ENCODE results near the gene XPO6. TPM values are rescaled to one million over a fixed set of nuclear protein-coding genes. Genes with fewer than 3 reads are reported as not detected.

XPO6 gene
- total RNA-seq, 1 donor = 102 TPM

DNA sequence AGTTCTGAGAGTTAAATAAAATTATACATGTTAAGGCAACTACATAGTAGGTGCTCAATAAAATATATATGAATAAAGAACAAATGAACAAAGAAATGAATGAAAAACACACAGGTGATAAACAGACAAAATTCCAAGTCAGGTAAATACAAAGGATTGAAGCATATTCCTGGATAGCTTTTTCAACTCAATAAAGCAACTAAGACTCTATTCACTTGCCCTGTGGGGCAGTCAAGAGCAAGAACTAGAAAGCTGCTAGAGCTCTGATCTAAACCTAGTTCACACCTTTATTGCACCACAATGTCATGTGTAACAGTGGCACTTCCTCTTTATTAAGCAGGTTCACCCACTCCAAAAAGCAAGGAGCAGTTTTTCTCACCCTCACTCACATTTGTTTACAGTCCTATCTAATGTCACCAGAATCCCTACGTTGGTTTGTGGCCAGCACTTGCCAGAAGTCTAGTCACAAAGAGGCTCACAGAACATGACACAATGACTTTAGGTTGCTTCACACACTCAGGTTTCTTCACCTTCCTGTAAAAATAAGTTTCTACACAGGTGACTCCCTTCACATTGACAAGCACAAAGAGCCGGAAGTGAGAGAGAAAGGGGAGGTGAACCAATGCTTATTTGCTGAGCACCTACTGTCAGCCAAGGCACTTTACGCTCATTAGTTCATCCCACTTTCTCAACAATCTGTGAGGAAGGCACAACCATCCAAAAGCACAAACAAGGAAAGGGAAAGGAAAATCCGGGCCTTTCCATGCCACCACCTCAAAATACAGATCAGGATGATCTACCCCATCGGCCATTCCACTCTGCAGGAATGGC is 70.8 kb downstream of the XPO6 start:
- DNase-seq (ENCODE audit: insufficient read length, low spot score, missing footprints) = peak; percentile 58
- Histone ChIP-seq H2AFZ (ENCODE audit: low read length) (no peak overlapping the region), H3K36me3 (ENCODE audit: insufficient read depth, low read length) (peaks cover 44% of the 10 kb centered on the region), H3K79me2 (ENCODE audit: insufficient read depth, low read length) (peaks cover 44% of the 10 kb centered on the region), H3K27ac (ENCODE audit: low read depth, low read length) (no peak overlapping the region), H3K4me1 (ENCODE audit: insufficient read depth, low read length) (peaks cover 7% of the 10 kb centered on the region), H3K27me3 (ENCODE audit: insufficient read depth, low read length) (no peaks in the 10 kb centered on the region), H4K20me1 (ENCODE audit: insufficient read depth, low read length) (peaks cover 7% of the 10 kb centered on the region), H3K4me3 (ENCODE audit: insufficient read depth, low read length) (no peak overlapping the region), H3K9me3 (ENCODE audit: low read depth, low read length) (no peaks in the 10 kb centered on the region), H3K4me2 (ENCODE audit: insufficient read depth, low read length) (no peak overlapping the region)
- TF ChIP-seq, protein P1, sequence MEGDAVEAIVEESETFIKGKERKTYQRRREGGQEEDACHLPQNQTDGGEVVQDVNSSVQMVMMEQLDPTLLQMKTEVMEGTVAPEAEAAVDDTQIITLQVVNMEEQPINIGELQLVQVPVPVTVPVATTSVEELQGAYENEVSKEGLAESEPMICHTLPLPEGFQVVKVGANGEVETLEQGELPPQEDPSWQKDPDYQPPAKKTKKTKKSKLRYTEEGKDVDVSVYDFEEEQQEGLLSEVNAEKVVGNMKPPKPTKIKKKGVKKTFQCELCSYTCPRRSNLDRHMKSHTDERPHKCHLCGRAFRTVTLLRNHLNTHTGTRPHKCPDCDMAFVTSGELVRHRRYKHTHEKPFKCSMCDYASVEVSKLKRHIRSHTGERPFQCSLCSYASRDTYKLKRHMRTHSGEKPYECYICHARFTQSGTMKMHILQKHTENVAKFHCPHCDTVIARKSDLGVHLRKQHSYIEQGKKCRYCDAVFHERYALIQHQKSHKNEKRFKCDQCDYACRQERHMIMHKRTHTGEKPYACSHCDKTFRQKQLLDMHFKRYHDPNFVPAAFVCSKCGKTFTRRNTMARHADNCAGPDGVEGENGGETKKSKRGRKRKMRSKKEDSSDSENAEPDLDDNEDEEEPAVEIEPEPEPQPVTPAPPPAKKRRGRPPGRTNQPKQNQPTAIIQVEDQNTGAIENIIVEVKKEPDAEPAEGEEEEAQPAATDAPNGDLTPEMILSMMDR (IDR thresholded peaks at IDR 0.05; ENCODE audit: extremely low read depth, low read depth, low read length) = no peak

DNA sequence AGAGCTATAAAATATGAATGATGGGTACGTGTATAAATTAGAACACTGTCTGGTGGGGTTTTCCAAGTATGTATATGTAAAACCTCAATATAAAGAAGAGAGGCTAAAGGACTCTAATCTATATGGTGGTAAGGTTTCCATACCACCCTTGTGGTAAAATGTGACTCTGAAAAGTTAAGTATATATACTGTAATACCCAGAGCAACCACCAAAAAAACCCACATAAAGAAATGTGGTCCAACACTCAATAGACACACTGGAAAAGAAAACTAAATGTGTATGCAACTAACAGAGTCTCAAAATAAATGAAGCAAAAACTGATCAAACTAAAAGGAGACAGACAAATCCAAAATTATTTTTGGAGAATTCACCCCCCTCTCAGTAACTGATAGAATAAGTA is 72.2 kb downstream of the XPO6 start:
- Histone ChIP-seq H3K36me3 (ENCODE audit: insufficient read depth, low read length) (peaks cover 43% of the 10 kb centered on the region), H2AFZ (ENCODE audit: low read length) (no peak overlapping the region), H3K4me1 (ENCODE audit: insufficient read depth, low read length) (peaks cover 7% of the 10 kb centered on the region), H3K79me2 (ENCODE audit: insufficient read depth, low read length) (peaks cover 43% of the 10 kb centered on the region), H3K27me3 (ENCODE audit: insufficient read depth, low read length) (no peaks in the 10 kb centered on the region), H3K9me3 (ENCODE audit: low read depth, low read length) (no peaks in the 10 kb centered on the region), H3K4me3 (ENCODE audit: insufficient read depth, low read length) (no peak overlapping the region), H4K20me1 (ENCODE audit: insufficient read depth, low read length) (peaks cover 7% of the 10 kb centered on the region), H3K4me2 (ENCODE audit: insufficient read depth, low read length) (no peak overlapping the region), H3K27ac (ENCODE audit: low read depth, low read length) (no peak overlapping the region)
- TF ChIP-seq, protein P1 (IDR thresholded peaks at IDR 0.05; ENCODE audit: extremely low read depth, low read depth, low read length) = no peak
- peak; percentile 45 for DNase-seq (ENCODE audit: insufficient read length, low spot score, missing footprints)

GRCh38 chr16:28136751-28137434 is 74.9 kb downstream of the XPO6 start:
- peak; percentile 19 for DNase-seq (ENCODE audit: insufficient read length, low spot score, missing footprints)
- TF ChIP-seq, protein P1 (IDR thresholded peaks at IDR 0.05; ENCODE audit: extremely low read depth, low read depth, low read length) = no peak
- Histone ChIP-seq H3K27me3 (ENCODE audit: insufficient read depth, low read length) (no peaks in the 10 kb centered on the region), H3K79me2 (ENCODE audit: insufficient read depth, low read length) (peaks cover 41% of the 10 kb centered on the region), H2AFZ (ENCODE audit: low read length) (no peak overlapping the region), H4K20me1 (ENCODE audit: insufficient read depth, low read length) (peaks cover 10% of the 10 kb centered on the region), H3K4me1 (ENCODE audit: insufficient read depth, low read length) (peaks cover 1% of the 10 kb centered on the region), H3K4me2 (ENCODE audit: insufficient read depth, low read length) (no peak overlapping the region), H3K36me3 (ENCODE audit: insufficient read depth, low read length) (peaks cover 58% of the 10 kb centered on the region), H3K9me3 (ENCODE audit: low read depth, low read length) (no peaks in the 10 kb centered on the region), H3K27ac (ENCODE audit: low read depth, low read length) (no peak overlapping the region), H3K4me3 (ENCODE audit: insufficient read depth, low read length) (no peak overlapping the region)

- DNase-seq (ENCODE audit: insufficient read length, low spot score, missing footprints) = peak; percentile 26
- H3K4me1 ChIP-seq (ENCODE audit: insufficient read depth, low read length) = no peaks in the 10 kb centered on the region
- peaks cover 7% of the 10 kb centered on the region for H4K20me1 ChIP-seq (ENCODE audit: insufficient read depth, low read length)
- H3K9me3 ChIP-seq (ENCODE audit: low read depth, low read length) = no peaks in the 10 kb centered on the region
- H3K79me2 ChIP-seq (ENCODE audit: insufficient read depth, low read length) = peaks cover 36% of the 10 kb centered on the region
- H3K4me3 ChIP-seq (ENCODE audit: insufficient read depth, low read length) = no peak overlapping the region
- H3K4me2 ChIP-seq (ENCODE audit: insufficient read depth, low read length) = no peak overlapping the region
- TF ChIP-seq, protein P1 (IDR thresholded peaks at IDR 0.05; ENCODE audit: extremely low read depth, low read depth, low read length) = no peak
- H3K27me3 ChIP-seq (ENCODE audit: insufficient read depth, low read length) = no peaks in the 10 kb centered on the region
- no peak overlapping the region for H3K27ac ChIP-seq (ENCODE audit: low read depth, low read length)
- H2AFZ ChIP-seq (ENCODE audit: low read length) = no peak overlapping the region
- peaks cover 72% of the 10 kb centered on the region for H3K36me3 ChIP-seq (ENCODE audit: insufficient read depth, low read length)
Observed at GRCh38 chr16:28133666-28134065, 78.1 kb downstream of the XPO6 start.

All from osteoblast (primary cell).